Ovary (tissue), 9 donors: ENCODE measurements around the gene ZNF621. TPM values are rescaled to one million over a fixed set of nuclear protein-coding genes. Genes with fewer than 3 reads are reported as not detected.

Experiments used
- DNase-seq, 5 donors: peaks; one replicate each; pipeline ENCODE4 v3.0.0-alpha.2; 2019 to 2020
- H3K27ac ChIP-seq, 2 donors: fragments of 200-600 bp; one replicate each; pipeline versions ENCODE4 v1.5.1 to v1.8.0; 2019 to 2022
- H3K27me3 ChIP-seq: fragments of 200-600 bp; one replicate; pipeline ENCODE4 v1.8.0; 2022
- H3K36me3 ChIP-seq: fragments of 200-600 bp; sonication (generic); one replicate; pipeline ENCODE4 v1.5.1; 2019
- H3K4me1 ChIP-seq: one replicate; pipeline ENCODE4 v1.8.1; 2013; ENCODE audit warnings: mild to moderate bottlenecking, moderate library complexity; ENCODE audit not compliant: insufficient read depth
- H3K4me3 ChIP-seq: fragments of 200-600 bp; sonication (generic); one replicate; pipeline ENCODE4 v1.5.1; 2017
- H3K9me3 ChIP-seq, 2 donors: fragments of 200-600 bp in 1 of 2; sonication (generic) in 1 of 2; one replicate each; pipeline versions ENCODE4 v1.5.1 to v1.8.1; 2013 to 2019; ENCODE audit warnings: mild to moderate bottlenecking in 1 of 2, moderate library complexity in 1 of 2
- EP300 ChIP-seq: sonication (generic); formaldehyde crosslinking; IDR thresholded peaks from one replicate; pipeline ENCODE4 v1.6.1; 2017; ENCODE audit warnings: antibody characterized with exemption
- POLR2A ChIP-seq: fragments of 450-650 bp; IDR thresholded peaks from one replicate; pipeline ENCODE4 v1.6.1; 2017; ENCODE audit warnings: antibody characterized with exemption, mild to moderate bottlenecking, moderate library complexity
- WGBS, 3 donors: extraction: QIAGEN DNeasy Blood & Tissue Kit in 1 of 3; methylation state at CpG; one replicate each; pipeline versions ENCODE4 v1.1.5 to v1.1.7; 2013 to 2017; 5-methylcytosine and 5-hydroxymethylcytosine counted together
- intact Hi-C, 4 donors: fragments of 100-400 bp; cut with DNase I; formaldehyde crosslinking; loops; one replicate each; pipeline versions ENCODE4 v1.11.0 to v1.15.1; 2022 to 2023
- polyA plus RNA-seq, 2 donors: library from polyadenylated mRNA; stranded (reverse); fragments of 200-250 nt in 1 of 2; fragments of 350-450 nt in 1 of 2; fragmentation: Illumina TruSeq in 1 of 2; extraction: RNeasy Lipid Tissue Mini Kit (QIAGEN cat#74804) in 1 of 2; gene quantifications; one replicate each; pipeline ENCODE4 v1.2.3, GENCODE V29; 2013 to 2014
- total RNA-seq, 7 donors: library from RNA; depleted of rRNA in 2 of 7; stranded (reverse); fragments of >200 nt in 2 of 7; fragmentation: NEBNext Ultra II Directional in 3 of 7; extraction: Animal tissue kit (Norgen Biotek cat#: 25700) in 3 of 7; gene quantifications; one replicate each; pipeline versions ENCODE4 v1.1.0 to v1.2.4, GENCODE V29; 2016 to 2023
- TF ChIP-seq, protein P1 (sequence below), 3 donors: fragments of 450-650 bp in 2 of 3; fragments of 200-600 bp in 1 of 3; IDR thresholded peaks; one replicate each; pipeline versions ENCODE4 v1.5.1 to v1.8.0; 2016 to 2022; ENCODE audit warnings: antibody characterized with exemption in 3 of 3, mild to moderate bottlenecking in 1 of 3
- donor health status: DM: no; HTN: no; CAD: no; lungs with moderate emphysema.
- donor health status: DM: no; HTN: no; CAD: no.
- donor health status: Bipolar disorder and iron deficiency.
- donor health status: DM: yes; HTN: yes; CAD: no.
- donor health status: DM: no; HTN: no; CAD: no.
- donor health status: DM: yes; HTN: yes; CAD: no.

The ZNF621 gene
- total and polyA plus RNA-seq, 9 donors, result 8.0 to 28.5 (median 17.6) TPM

DNA sequence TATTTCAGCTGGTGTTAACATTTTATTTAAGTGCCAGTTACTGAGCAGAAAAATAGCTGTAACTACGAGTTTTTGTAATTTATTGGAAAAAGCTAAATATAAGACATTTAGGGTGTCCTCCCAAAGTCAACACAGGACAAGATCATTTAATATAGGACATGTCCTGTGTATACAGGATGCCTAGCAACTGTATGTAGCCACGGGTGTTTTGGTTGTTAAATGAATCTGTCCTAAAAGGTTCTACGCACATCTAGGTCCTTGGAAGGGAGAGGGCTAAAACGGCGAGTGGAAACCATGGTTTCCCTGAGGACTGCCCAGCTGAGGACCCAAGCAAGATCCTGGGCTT, 565 bp upstream of the ZNF621 start:
- no peak for DNase-seq
- 26 to 29% (median 27%) methylated on average over 5 of the region's 5 CpGs for WGBS, 3 donors
- H3K9me3 ChIP-seq, result peaks cover 0 to 3% of the 10 kb centered on the region in 2 donors
- no peaks in the 10 kb centered on the region for H3K36me3 ChIP-seq
- H3K27ac ChIP-seq, result peak overlapping the region; percentile 54 to 72
- H3K27me3 ChIP-seq, result no peaks in the 10 kb centered on the region
- TF ChIP-seq, protein P1, sequence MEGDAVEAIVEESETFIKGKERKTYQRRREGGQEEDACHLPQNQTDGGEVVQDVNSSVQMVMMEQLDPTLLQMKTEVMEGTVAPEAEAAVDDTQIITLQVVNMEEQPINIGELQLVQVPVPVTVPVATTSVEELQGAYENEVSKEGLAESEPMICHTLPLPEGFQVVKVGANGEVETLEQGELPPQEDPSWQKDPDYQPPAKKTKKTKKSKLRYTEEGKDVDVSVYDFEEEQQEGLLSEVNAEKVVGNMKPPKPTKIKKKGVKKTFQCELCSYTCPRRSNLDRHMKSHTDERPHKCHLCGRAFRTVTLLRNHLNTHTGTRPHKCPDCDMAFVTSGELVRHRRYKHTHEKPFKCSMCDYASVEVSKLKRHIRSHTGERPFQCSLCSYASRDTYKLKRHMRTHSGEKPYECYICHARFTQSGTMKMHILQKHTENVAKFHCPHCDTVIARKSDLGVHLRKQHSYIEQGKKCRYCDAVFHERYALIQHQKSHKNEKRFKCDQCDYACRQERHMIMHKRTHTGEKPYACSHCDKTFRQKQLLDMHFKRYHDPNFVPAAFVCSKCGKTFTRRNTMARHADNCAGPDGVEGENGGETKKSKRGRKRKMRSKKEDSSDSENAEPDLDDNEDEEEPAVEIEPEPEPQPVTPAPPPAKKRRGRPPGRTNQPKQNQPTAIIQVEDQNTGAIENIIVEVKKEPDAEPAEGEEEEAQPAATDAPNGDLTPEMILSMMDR (IDR thresholded peaks at IDR 0.05), result no peak
- TF ChIP-seq EP300, result no peak
- TF ChIP-seq POLR2A, result no peak
- peaks cover 7% of the 10 kb centered on the region for H3K4me1 ChIP-seq
- peak overlapping the region; percentile 51 for H3K4me3 ChIP-seq
- intact Hi-C loops, result no loop called here

DNA sequence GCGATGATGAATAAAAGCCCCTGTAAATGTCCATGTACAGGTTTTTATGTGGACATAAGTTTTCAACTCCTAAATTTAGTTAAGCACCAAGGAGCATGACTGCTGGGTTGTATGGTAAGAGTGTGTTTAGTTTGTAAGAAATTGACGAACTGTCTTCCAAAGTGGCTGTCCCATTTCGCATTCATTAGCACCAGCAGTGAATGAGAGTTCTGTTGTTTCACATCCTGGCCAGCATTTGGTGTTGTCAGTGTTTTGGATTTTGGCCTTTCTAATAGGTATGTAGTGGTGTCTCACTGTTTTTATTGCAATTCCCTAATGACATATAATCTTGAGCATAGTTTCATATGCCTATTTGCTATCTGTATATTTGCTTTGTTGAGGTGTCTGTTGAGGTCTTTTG, 3.7 kb downstream of the ZNF621 start:
- DNase-seq, result no peak
- H3K4me3 ChIP-seq, result no peak overlapping the region
- intact Hi-C loops, result no loop called here
- peaks cover 4% of the 10 kb centered on the region for H3K36me3 ChIP-seq
- no peak overlapping the region for H3K27ac ChIP-seq
- H3K27me3 ChIP-seq, result no peaks in the 10 kb centered on the region
- peaks cover 7% of the 10 kb centered on the region for H3K4me1 ChIP-seq
- H3K9me3 ChIP-seq, result peaks cover 0 to 31% of the 10 kb centered on the region in 2 donors
- TF ChIP-seq, protein P1 (IDR thresholded peaks at IDR 0.05), result no peak
- TF ChIP-seq EP300 (no peak), POLR2A (no peak)
- 96 to 99% (median 96%) methylated on average over 3 of the region's 3 CpGs for WGBS, 3 donors

DNA sequence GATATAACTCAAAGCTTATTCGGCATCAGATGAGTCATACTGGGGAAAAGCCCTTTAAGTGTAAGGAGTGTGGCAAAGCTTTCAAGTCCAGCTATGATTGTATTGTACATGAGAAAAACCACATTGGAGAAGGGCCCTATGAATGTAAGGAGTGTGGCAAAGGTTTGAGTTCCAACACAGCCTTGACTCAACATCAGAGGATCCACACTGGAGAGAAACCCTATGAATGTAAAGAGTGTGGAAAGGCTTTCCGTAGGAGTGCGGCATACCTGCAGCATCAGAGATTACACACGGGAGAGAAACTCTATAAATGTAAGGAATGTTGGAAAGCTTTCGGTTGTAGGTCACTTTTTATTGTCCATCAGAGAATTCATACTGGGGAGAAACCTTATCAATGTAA, 7.5 kb downstream of the ZNF621 start:
- TF ChIP-seq POLR2A, result no peak
- TF ChIP-seq EP300, result no peak
- TF ChIP-seq, protein P1 (IDR thresholded peaks at IDR 0.05), result no peak
- no peak overlapping the region for H3K27ac ChIP-seq
- peaks cover 0 to 42% of the 10 kb centered on the region in 2 donors for H3K9me3 ChIP-seq
- no peak overlapping the region for H3K4me3 ChIP-seq
- no peaks in the 10 kb centered on the region for H3K27me3 ChIP-seq
- WGBS, 3 donors, result 86 to 91% (median 89%) methylated on average over 5 of the region's 5 CpGs
- no peak for DNase-seq
- peaks cover 4% of the 10 kb centered on the region for H3K36me3 ChIP-seq
- no peaks in the 10 kb centered on the region for H3K4me1 ChIP-seq
- intact Hi-C loops, result no loop called here

DNA sequence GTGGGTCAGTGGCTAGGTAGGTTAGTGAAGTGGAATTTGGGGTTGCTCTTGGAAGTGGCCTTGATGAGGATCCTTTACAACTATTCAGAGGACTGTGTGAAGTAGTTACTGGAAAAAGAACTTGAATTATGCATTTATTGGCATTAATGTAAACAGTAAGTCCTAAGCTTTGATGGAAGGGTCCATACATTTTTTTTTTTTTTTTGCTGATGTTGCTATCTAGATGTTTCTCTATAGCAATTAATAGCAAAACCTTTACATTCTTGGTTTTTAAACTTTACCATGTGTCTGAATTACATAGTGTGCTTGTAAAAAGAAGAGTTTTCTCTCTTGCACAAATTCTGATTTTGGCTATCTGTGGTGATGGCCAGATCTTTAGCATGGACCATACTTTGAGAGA, 9.5 kb downstream of the ZNF621 start:
- H3K27ac ChIP-seq, result no peak overlapping the region
- no peaks in the 10 kb centered on the region for H3K4me1 ChIP-seq
- peaks cover 0 to 44% of the 10 kb centered on the region in 2 donors for H3K9me3 ChIP-seq
- no peak overlapping the region for H3K4me3 ChIP-seq
- H3K36me3 ChIP-seq, result peaks cover 4% of the 10 kb centered on the region
- no peaks in the 10 kb centered on the region for H3K27me3 ChIP-seq
- TF ChIP-seq, protein P1 (IDR thresholded peaks at IDR 0.05), result no peak
- no peak for TF ChIP-seq POLR2A
- no peak for TF ChIP-seq EP300
- no peak for DNase-seq
- intact Hi-C loops, result no loop called here

DNA sequence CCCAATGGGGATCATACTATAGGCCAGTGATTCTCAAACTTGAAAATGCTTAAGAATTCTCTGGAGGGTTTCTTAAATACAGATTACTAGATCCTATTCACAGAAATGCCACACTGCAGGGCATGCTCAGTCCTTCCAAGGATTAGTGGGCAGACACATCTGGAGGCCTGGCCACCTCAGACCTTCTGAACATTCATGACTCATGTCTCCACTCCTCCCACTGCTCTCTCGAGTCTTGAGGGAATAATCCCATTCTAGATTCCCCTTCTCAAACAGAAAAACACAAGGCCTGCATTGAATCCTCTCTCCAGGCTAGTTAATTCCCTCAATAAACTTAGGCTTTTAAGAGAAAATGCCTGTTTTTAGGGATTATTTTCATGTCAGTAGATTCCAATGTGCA, 22.1 kb downstream of the ZNF621 start:
- H3K27me3 ChIP-seq, result no peaks in the 10 kb centered on the region
- DNase-seq, result no peak
- WGBS, 3 donors, result 22 to 30% (median 24%) methylated on average over 1 of the region's 1 CpG
- no peak overlapping the region for H3K4me3 ChIP-seq
- intact Hi-C loops, result no loop called here
- no peaks in the 10 kb centered on the region for H3K36me3 ChIP-seq
- TF ChIP-seq, protein P1 (IDR thresholded peaks at IDR 0.05), result no peak
- no peaks in the 10 kb centered on the region for H3K4me1 ChIP-seq
- H3K9me3 ChIP-seq, result no peaks in the 10 kb centered on the region
- H3K27ac ChIP-seq, result no peak overlapping the region
